Suprapubic skin (tissue), 4 donors: ENCODE results near the gene DAB1.

ENCODE experiments used
- EP300 ChIP-seq: sonication (generic); formaldehyde crosslinking; IDR thresholded peaks from one replicate; pipeline ENCODE4 v1.6.1; 2017; ENCODE audit warnings: antibody characterized with exemption
- POLR2AphosphoS5 ChIP-seq, 3 donors: sonication (generic); formaldehyde crosslinking; IDR thresholded peaks; one replicate each; pipeline ENCODE4 v1.6.1; 2017; ENCODE audit warnings: antibody characterized with exemption in 3 of 3
- TF ChIP-seq, protein P1 (sequence below), 2 donors: fragments of 200-600 bp in 1 of 2; fragments of 450-650 bp in 1 of 2; sonication (generic) in 1 of 2; IDR thresholded peaks; one replicate each; pipeline ENCODE4 v1.5.1; 2016 to 2019; ENCODE audit warnings: antibody characterized with exemption in 2 of 2, mild to moderate bottlenecking in 1 of 2, moderate library complexity in 1 of 2

DNA sequence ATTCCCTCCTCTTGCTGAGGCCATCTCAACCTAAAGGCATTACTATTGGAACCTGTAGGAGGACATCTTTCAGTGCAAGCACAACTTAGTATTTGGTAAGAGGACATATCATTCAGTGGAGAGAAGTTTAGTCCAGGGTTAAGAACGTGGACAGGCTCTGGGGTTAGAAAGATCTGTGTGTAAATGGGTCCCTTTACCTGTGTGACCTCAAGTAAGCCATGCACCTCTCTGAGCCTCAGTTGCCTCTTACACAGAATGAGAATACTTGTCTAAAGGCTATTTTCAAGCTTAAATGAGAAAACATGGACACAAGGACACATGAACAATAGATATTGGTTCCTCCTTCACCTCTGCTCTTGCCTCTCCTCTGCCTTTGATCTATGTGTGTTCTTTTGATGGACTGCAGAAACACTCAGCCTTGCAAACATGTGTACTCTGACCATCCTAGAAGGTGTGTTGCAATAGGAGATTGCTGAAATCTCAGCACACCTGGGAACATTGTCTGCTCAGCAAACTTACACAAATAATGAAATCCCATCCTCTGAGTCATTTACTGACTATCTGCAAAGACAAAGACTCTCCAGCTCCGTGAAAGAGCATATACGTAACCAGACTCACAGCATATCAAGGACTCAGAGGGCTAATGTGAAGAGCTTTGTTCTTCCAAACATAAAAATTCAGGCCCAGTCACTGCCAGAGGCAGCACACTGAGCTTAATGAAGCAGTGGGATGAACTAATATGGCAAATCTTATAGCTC lies 143.8 kb downstream of the DAB1 start:
- TF ChIP-seq EP300 = no peak
- no peak for TF ChIP-seq POLR2AphosphoS5 (IDR thresholded peaks at IDR 0.05)
- TF ChIP-seq, protein P1, sequence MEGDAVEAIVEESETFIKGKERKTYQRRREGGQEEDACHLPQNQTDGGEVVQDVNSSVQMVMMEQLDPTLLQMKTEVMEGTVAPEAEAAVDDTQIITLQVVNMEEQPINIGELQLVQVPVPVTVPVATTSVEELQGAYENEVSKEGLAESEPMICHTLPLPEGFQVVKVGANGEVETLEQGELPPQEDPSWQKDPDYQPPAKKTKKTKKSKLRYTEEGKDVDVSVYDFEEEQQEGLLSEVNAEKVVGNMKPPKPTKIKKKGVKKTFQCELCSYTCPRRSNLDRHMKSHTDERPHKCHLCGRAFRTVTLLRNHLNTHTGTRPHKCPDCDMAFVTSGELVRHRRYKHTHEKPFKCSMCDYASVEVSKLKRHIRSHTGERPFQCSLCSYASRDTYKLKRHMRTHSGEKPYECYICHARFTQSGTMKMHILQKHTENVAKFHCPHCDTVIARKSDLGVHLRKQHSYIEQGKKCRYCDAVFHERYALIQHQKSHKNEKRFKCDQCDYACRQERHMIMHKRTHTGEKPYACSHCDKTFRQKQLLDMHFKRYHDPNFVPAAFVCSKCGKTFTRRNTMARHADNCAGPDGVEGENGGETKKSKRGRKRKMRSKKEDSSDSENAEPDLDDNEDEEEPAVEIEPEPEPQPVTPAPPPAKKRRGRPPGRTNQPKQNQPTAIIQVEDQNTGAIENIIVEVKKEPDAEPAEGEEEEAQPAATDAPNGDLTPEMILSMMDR (IDR thresholded peaks at IDR 0.05) = no peak
